Vagina (tissue), 2 donors: ENCODE measurements around the gene HERC5. TPM values are rescaled to one million over a fixed set of nuclear protein-coding genes. Genes with fewer than 3 reads are reported as not detected.

Source experiments
- DNase-seq, 2 donors: peaks; one replicate each; pipeline ENCODE4 v3.0.0-alpha.2; 2017; ENCODE audit errors: extremely low spot score in 2 of 2
- H3K27ac ChIP-seq: fragments of 200-600 bp; sonication (generic); one replicate; pipeline ENCODE4 v1.5.1; 2019
- H3K27me3 ChIP-seq: fragments of 200-600 bp; sonication (generic); one replicate; pipeline ENCODE4 v1.5.1; 2019
- H3K36me3 ChIP-seq, 2 donors: fragments of 200-600 bp; sonication (generic); one replicate each; pipeline ENCODE4 v1.5.1; 2017 to 2019
- H3K4me1 ChIP-seq: fragments of 200-600 bp; sonication (generic); one replicate; pipeline ENCODE4 v1.5.1; 2019
- H3K4me3 ChIP-seq, 2 donors: fragments of 200-600 bp; sonication (generic); 1 replicate in 1 of 2; 2 replicates in 1 of 2; pipeline ENCODE4 v1.5.1; 2016 to 2019
- H3K9me3 ChIP-seq: fragments of 200-600 bp; sonication (generic); one replicate; pipeline ENCODE4 v1.5.1; 2019
- CTCF ChIP-seq, 3 experiments: fragments of 450-650 bp in 2 of 3; fragments of 200-600 bp in 1 of 3; sonication (generic) in 1 of 3; IDR thresholded peaks; one replicate each; pipeline ENCODE4 v1.5.1; 2017 to 2019; ENCODE audit warnings: antibody characterized with exemption in 3 of 3, mild to moderate bottlenecking in 2 of 3, moderate library complexity in 2 of 3
- POLR2A ChIP-seq, 2 donors: fragments of 450-650 bp; IDR thresholded peaks; one replicate each; pipeline ENCODE4 v1.6.1; 2017; ENCODE audit warnings: antibody characterized with exemption in 2 of 2, mild to moderate bottlenecking in 2 of 2, moderate library complexity in 2 of 2
- POLR2AphosphoS5 ChIP-seq, 2 donors: sonication (generic); formaldehyde crosslinking; IDR thresholded peaks; one replicate each; pipeline ENCODE4 v1.9.0; 2017; ENCODE audit warnings: antibody characterized with exemption in 2 of 2, mild to moderate bottlenecking in 2 of 2, low read depth in 1 of 2; ENCODE audit not compliant: insufficient read depth in 1 of 2
- intact Hi-C: fragments of 100-400 bp; cut with DNase I; formaldehyde crosslinking; loops from one replicate; pipeline ENCODE4 v1.15.1; 2023
- total RNA-seq: library from RNA; depleted of rRNA; stranded (reverse); fragments of >200 nt; gene quantifications from one replicate; pipeline ENCODE4 v1.2.3, GENCODE V29; 2016

The HERC5 gene
- total RNA-seq = 5.4 TPM

GRCh38 chr4:88456670-88457306 lies at the start of gene HERC5:
TSS of gene HERC5 (plus strand) at chr4:88457119. CDS start at chr4:88457270, 151 bp downstream.
- no peaks in the 10 kb centered on the region for H3K36me3 ChIP-seq

GRCh38 chr4:88409206-88409605 lies 47.7 kb upstream of the HERC5 start:
- Histone ChIP-seq H3K4me3 (no peak overlapping the region), H3K36me3 (peaks cover 0 to 15% of the 10 kb centered on the region in 2 donors), H3K27ac (no peak overlapping the region), H3K9me3 (no peaks in the 10 kb centered on the region), H3K27me3 (no peaks in the 10 kb centered on the region), H3K4me1 (no peaks in the 10 kb centered on the region)
- no peak for TF ChIP-seq CTCF (IDR thresholded peaks at IDR 0.05)
- no peak for TF ChIP-seq POLR2A (IDR thresholded peaks at IDR 0.05)
- no peak for TF ChIP-seq POLR2AphosphoS5 (IDR thresholded peaks at IDR 0.05; ENCODE audit: insufficient read depth in 1 of 2, low read depth in 1 of 2)
- intact Hi-C loops = no loop called here
- no peak for DNase-seq

More at GRCh38 chr4:88456670-88457306, at the start of gene HERC5:
- Histone ChIP-seq H3K4me1 (peaks cover 25% of the 10 kb centered on the region), H3K9me3 (no peaks in the 10 kb centered on the region), H3K4me3 (peak within 1 kb of the TSS; percentile 68 to 73), H3K27ac (peak within 1 kb of the TSS; percentile 77), H3K27me3 (no peaks in the 10 kb centered on the region)
- TF ChIP-seq POLR2AphosphoS5 (IDR thresholded peaks at IDR 0.05; ENCODE audit: insufficient read depth in 1 of 2, low read depth in 1 of 2) (peak; percentile 95), POLR2A (IDR thresholded peaks at IDR 0.05) (peak in 1 of 2 donors; percentile 75), CTCF (IDR thresholded peaks at IDR 0.05) (peak; percentile 24 to 81 (median 53))
- DNase-seq = peak in 1 of 2 donors; percentile 96
- intact Hi-C loops = no loop called here

- no peak for TF ChIP-seq CTCF (IDR thresholded peaks at IDR 0.05)
- TF ChIP-seq POLR2A (IDR thresholded peaks at IDR 0.05) = no peak
- TF ChIP-seq POLR2AphosphoS5 (IDR thresholded peaks at IDR 0.05; ENCODE audit: insufficient read depth in 1 of 2, low read depth in 1 of 2) = no peak
- Histone ChIP-seq H3K9me3 (no peaks in the 10 kb centered on the region), H3K27ac (no peak overlapping the region), H3K4me1 (no peaks in the 10 kb centered on the region), H3K27me3 (no peaks in the 10 kb centered on the region), H3K4me3 (no peak overlapping the region), H3K36me3 (peaks cover 0 to 14% of the 10 kb centered on the region in 2 donors)
- no peak for DNase-seq
- intact Hi-C loops = no loop called here
These were observed 47.1 kb upstream of the HERC5 start for GRCh38 chr4:88409789-88410188.

- H3K27me3 ChIP-seq = no peaks in the 10 kb centered on the region
- H3K4me3 ChIP-seq = no peak overlapping the region
- H3K36me3 ChIP-seq = no peaks in the 10 kb centered on the region
- no peak overlapping the region for H3K27ac ChIP-seq
- intact Hi-C loops = no loop called here
- no peaks in the 10 kb centered on the region for H3K9me3 ChIP-seq
- no peak for DNase-seq
- H3K4me1 ChIP-seq = no peaks in the 10 kb centered on the region
- no peak for TF ChIP-seq CTCF (IDR thresholded peaks at IDR 0.05)
- TF ChIP-seq POLR2A (IDR thresholded peaks at IDR 0.05) = no peak
- TF ChIP-seq POLR2AphosphoS5 (IDR thresholded peaks at IDR 0.05; ENCODE audit: insufficient read depth in 1 of 2, low read depth in 1 of 2) = no peak
These were observed 45.3 kb upstream of the HERC5 start for GRCh38 chr4:88411491-88412096.

- no peak for DNase-seq
- Histone ChIP-seq H3K4me1 (no peaks in the 10 kb centered on the region), H3K4me3 (no peak overlapping the region), H3K36me3 (no peaks in the 10 kb centered on the region), H3K9me3 (no peaks in the 10 kb centered on the region), H3K27me3 (no peaks in the 10 kb centered on the region), H3K27ac (no peak overlapping the region)
- TF ChIP-seq POLR2AphosphoS5 (IDR thresholded peaks at IDR 0.05; ENCODE audit: insufficient read depth in 1 of 2, low read depth in 1 of 2) (no peak), POLR2A (IDR thresholded peaks at IDR 0.05) (no peak), CTCF (IDR thresholded peaks at IDR 0.05) (no peak)
- intact Hi-C loops = no loop called here
These were observed 43.1 kb upstream of the HERC5 start for GRCh38 chr4:88413801-88414200.
